Measurements from ENCODE around the gene KCNA3. TPM values are rescaled to one million over a fixed set of nuclear protein-coding genes. Genes with fewer than 3 reads are reported as not detected.

The KCNA3 gene
- under 1 TPM; 0.11 to 0.22 (median 0.16) TPM for polyA plus RNA-seq (ENCODE audit: insufficient read length in 4 of 4)

- peak in 2 of 4 donors; percentile 21 to 28 for DNase-seq (ENCODE audit: low read depth in 4 of 4, low spot score in 3 of 4)
Measured at GRCh38 chr1:110674337-110675059, at the start of gene KCNA3. Gene KCNA3 (minus strand): TSS chr1:110674940. CDS start chr1:110674809, 131 bp downstream.

DNA sequence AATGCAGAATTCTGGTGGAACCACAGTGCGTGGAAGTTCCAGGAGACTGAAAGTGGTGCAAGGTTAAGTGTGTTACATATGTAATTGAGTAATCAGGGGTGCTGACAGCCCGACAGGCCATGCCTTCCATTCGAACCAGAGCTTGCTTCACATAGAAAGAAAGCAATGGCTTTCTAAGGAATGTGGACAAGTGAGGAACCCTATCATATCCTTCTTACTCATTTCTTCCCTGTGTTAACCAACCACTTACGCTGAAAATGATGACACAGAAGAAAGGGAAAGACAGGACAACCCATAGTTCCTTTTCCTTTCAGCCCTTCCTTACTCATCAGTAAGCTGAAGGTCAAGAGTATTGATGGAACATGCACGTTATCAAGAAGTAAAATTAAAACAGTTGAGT, 48.1 kb upstream of the KCNA3 start:
- DNase-seq (ENCODE audit: low read depth in 4 of 4, low spot score in 3 of 4) = no peak

- no peak for DNase-seq (ENCODE audit: low read depth in 4 of 4, low spot score in 3 of 4)
Measured at GRCh38 chr1:110719908-110720307, 45.2 kb upstream of the KCNA3 start.

DNA sequence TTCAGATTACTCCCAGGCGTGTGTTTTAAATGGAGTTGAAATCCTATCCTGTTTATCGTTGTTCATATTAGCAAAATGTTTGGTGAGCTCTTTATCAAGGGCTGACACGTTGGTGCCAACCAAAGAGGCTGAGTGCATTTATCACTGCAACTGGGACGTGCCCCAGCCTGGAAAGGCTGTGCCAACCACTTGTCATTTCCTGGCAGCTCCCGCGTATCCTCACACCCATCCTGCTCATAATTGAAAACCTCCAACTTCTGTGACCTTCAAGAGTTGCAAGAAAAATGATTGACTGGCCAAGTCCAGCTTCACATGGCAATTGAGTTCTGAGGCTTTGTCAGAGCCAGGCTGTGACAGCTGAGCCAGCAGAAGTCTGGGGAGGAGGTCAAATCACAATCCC, 43.7 kb upstream of the KCNA3 start:
- no peak for DNase-seq (ENCODE audit: low read depth in 4 of 4, low spot score in 3 of 4)

GRCh38 chr1:110717179-110717578, 42.4 kb upstream of the KCNA3 start:
- DNase-seq (ENCODE audit: low read depth in 4 of 4, low spot score in 3 of 4) = no peak

DNA sequence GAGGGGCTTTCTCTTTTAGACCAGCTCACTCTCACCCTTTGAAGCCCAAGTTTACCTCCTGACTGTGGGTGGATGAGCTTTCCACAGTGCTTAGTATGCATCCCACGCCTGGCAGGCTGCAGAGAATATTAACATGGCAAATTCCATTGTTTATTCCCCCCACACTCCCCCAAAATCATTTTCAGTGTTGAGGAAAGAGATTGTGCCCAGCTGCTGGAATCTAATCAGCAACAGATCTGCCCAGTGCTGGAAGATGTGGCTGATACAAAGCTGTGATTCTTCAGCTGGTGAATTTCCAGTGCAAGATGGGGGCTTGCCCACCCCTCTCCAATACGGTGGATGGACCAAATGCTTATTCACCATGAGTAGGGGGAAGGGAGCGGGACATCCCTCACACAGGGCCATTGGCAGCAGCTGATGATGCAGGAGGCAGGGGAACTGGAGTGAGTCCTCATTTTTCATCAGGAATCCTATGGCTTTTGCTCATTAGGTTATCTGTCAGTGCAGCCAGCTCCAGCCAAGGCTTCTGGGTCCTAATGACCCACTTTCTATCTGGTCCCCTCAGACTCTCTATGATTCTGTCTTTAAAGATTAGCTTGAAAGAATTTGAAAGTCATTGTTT, 39.7 kb upstream of the KCNA3 start:
- DNase-seq (ENCODE audit: low read depth in 4 of 4, low spot score in 3 of 4) = no peak

- DNase-seq (ENCODE audit: low read depth in 4 of 4, low spot score in 3 of 4) = no peak
Measured at GRCh38 chr1:110713221-110713620, 38.5 kb upstream of the KCNA3 start.

- no peak for DNase-seq (ENCODE audit: low read depth in 4 of 4, low spot score in 3 of 4)
Measured at GRCh38 chr1:110710314-110710713, 35.6 kb upstream of the KCNA3 start.

- DNase-seq (ENCODE audit: low read depth in 4 of 4, low spot score in 3 of 4) = no peak
Measured at GRCh38 chr1:110708974-110709440, 34.3 kb upstream of the KCNA3 start.

- no peak for DNase-seq (ENCODE audit: low read depth in 4 of 4, low spot score in 3 of 4)
Measured at GRCh38 chr1:110707232-110707631, 32.5 kb upstream of the KCNA3 start.

GRCh38 chr1:110706621-110707020, 31.9 kb upstream of the KCNA3 start:
- DNase-seq (ENCODE audit: low read depth in 4 of 4, low spot score in 3 of 4) = no peak

- DNase-seq (ENCODE audit: low read depth in 4 of 4, low spot score in 3 of 4) = no peak
Measured at GRCh38 chr1:110702260-110702659, 27.5 kb upstream of the KCNA3 start.

- DNase-seq (ENCODE audit: low read depth in 4 of 4, low spot score in 3 of 4) = no peak
Measured at GRCh38 chr1:110700767-110701166, 26.0 kb upstream of the KCNA3 start.

GRCh38 chr1:110697606-110698005, 22.9 kb upstream of the KCNA3 start:
- DNase-seq (ENCODE audit: low read depth in 4 of 4, low spot score in 3 of 4) = no peak

GRCh38 chr1:110696818-110697217, 22.1 kb upstream of the KCNA3 start:
- DNase-seq (ENCODE audit: low read depth in 4 of 4, low spot score in 3 of 4) = no peak

GRCh38 chr1:110690709-110691365, 16.1 kb upstream of the KCNA3 start:
- no peak for DNase-seq (ENCODE audit: low read depth in 4 of 4, low spot score in 3 of 4)

DNA sequence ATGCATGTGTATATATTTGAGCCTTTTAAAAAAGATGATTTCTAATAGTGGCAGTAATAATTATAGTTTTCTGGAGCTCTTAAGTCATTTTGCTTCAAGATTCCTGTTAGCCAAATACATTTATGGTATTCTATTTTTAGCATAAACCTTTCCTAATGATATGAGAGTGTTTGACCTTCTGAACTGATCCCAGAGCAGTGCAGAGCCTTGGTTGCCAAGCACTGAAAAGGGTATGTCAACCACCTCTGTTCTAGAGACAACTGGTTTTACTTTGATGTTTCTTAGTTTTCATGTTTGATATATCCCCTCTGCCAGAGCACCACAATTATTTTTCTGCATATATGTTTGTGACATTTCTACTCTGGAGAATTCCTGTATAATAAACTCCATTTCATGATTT, 15.1 kb upstream of the KCNA3 start:
- no peak for DNase-seq (ENCODE audit: low read depth in 4 of 4, low spot score in 3 of 4)

GRCh38 chr1:110688514-110688913, 13.8 kb upstream of the KCNA3 start:
- no peak for DNase-seq (ENCODE audit: low read depth in 4 of 4, low spot score in 3 of 4)

- DNase-seq (ENCODE audit: low read depth in 4 of 4, low spot score in 3 of 4) = no peak
Measured at GRCh38 chr1:110687250-110687649, 12.5 kb upstream of the KCNA3 start.

DNA sequence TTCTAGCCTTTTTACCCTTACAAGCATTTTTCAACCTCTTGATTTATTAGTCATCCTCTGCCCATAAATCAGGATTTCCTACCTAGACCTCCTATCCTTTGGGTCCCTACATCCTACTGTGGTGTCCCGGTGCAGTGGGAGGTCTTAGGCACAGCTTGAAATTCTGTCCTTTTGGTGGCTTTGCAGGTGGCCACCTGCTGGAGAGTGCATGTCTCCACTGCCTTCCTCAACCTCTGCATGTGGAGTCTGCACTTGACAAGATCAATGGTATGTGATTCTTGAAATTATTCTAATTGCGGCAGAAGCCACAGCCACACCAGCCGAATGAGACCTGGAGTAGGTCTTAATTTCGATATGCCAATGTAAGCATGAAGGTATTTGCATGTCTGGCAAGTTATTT, 11.4 kb upstream of the KCNA3 start:
- DNase-seq (ENCODE audit: low read depth in 4 of 4, low spot score in 3 of 4) = no peak

- DNase-seq (ENCODE audit: low read depth in 4 of 4, low spot score in 3 of 4) = no peak
Measured at GRCh38 chr1:110684491-110684890, 9.8 kb upstream of the KCNA3 start.

DNA sequence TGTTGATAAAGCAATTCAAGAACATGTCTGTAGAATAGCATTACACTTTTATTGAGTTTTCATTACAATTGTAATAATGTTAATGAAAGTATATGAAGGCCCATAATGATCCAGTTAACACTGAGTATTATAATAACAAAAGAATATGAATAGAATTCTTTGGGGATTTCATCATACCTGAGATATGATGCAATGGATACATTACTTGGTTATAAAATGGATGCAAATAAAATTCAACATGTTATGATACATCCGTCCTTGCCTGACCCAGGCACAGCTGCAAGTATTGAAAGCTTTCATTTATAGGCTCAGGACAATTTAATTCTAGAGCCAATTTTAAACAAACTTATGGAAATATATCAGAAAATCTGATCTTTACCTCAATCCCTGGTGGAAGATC, 8.2 kb upstream of the KCNA3 start:
- DNase-seq (ENCODE audit: low read depth in 4 of 4, low spot score in 3 of 4) = no peak
